Aorta (tissue), 5 donors: Measurements from ENCODE around the gene RPS6KA2. TPM values are rescaled to one million over a fixed set of nuclear protein-coding genes. Genes with fewer than 3 reads are reported as not detected.

Experiments
- ATAC-seq: fragments of 200-7000 bp; cut with Tn5 transposase; one replicate; pipeline ENCODE4 v1.9.1; 2022; ENCODE audit warnings: moderate library complexity; ENCODE audit not compliant: low FRiP score
- DNase-seq, 2 donors: peaks; one replicate each; pipeline ENCODE4 v3.0.0-alpha.2; 2020
- H3K27ac ChIP-seq, 2 donors: one replicate each; pipeline ENCODE4 v1.5.1; 2013; ENCODE audit warnings: low read length in 2 of 2, mild to moderate bottlenecking in 2 of 2, moderate library complexity in 2 of 2, control low read depth in 1 of 2, inconsistent platforms in 1 of 2, low read depth in 1 of 2
- H3K27me3 ChIP-seq, 2 donors: one replicate each; pipeline ENCODE4 v1.6.1; 2013; ENCODE audit warnings: control low read depth in 1 of 2, low read length in 1 of 2, mild to moderate bottlenecking in 1 of 2, moderate library complexity in 1 of 2; ENCODE audit not compliant: insufficient read depth in 2 of 2, control insufficient read depth in 1 of 2
- H3K36me3 ChIP-seq, 2 donors: one replicate each; pipeline ENCODE4 v1.6.1; 2013; ENCODE audit warnings: control low read depth in 1 of 2, low read length in 1 of 2, mild to moderate bottlenecking in 1 of 2; ENCODE audit not compliant: insufficient read depth in 2 of 2, control insufficient read depth in 1 of 2
- H3K4me1 ChIP-seq, 2 donors: one replicate each; pipeline ENCODE4 v1.6.1; 2013; ENCODE audit warnings: low read length in 2 of 2, control low read depth in 1 of 2, mild to moderate bottlenecking in 1 of 2, moderate library complexity in 1 of 2; ENCODE audit not compliant: insufficient read depth in 2 of 2, control insufficient read depth in 1 of 2
- H3K4me3 ChIP-seq, 2 donors: one replicate each; pipeline ENCODE4 v1.5.1; 2013; ENCODE audit warnings: low read length in 2 of 2, control low read depth in 1 of 2, mild to moderate bottlenecking in 1 of 2
- H3K9me3 ChIP-seq: one replicate; pipeline ENCODE4 v1.6.1; 2013; ENCODE audit warnings: mild to moderate bottlenecking, low read length; ENCODE audit not compliant: control insufficient read depth
- WGBS, 2 donors: extraction: QIAGEN DNeasy Blood & Tissue Kit; methylation state at CpG; one replicate each; pipeline ENCODE4 v1.1.7; 2013; 5-methylcytosine and 5-hydroxymethylcytosine counted together
- intact Hi-C, 2 donors: fragments of 100-400 bp; cut with DNase I; formaldehyde crosslinking; loops; one replicate each; pipeline versions ENCODE4 v1.14.2 to v1.15.0; 2022
- polyA plus RNA-seq, 2 donors: library from polyadenylated mRNA; stranded (reverse); fragments of 200-250 nt; gene quantifications; one replicate each; pipeline ENCODE4 v1.2.3, GENCODE V29; 2013
- total RNA-seq, 2 donors: library from RNA; stranded (reverse); fragmentation: NEBNext Ultra II Directional; extraction: Animal tissue kit (Norgen Biotek cat#: 25700); gene quantifications; one replicate each; pipeline ENCODE4 v1.2.1, GENCODE V29; 2021
- donor health status: healthy with polysubstance abuse.
- donor health status: Bipolar disorder and iron deficiency.
- donor health status: DM: no; HTN: no; CAD: no.
- donor health status: DM: no; HTN: no; CAD: no.
- donor health status: DM: yes; HTN: yes; CAD: no.

Gene RPS6KA2
- total and polyA plus RNA-seq, 4 donors, result 24.5 to 52.7 (median 37.3) TPM

DNA sequence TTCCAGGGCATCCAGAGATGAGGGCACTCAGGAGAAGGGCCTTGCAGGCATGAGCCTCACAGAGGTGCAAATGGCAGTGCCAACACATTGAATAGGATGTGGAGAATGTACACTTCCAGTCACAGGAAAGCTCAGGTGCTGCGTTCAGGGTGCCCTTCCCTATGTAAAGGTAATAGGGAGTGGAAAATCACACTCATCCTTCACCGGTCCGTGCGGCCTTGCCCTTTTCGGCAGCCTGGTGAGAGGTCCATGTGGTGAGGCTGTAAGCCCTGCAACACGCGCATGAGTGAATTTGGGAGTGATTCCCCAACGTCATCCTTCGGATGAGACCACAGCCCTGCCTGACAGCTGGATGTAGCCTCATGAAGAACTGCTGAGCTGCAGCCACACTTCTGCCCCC lies 43.0 kb upstream of the RPS6KA2 start:
- ATAC-seq (no peak), DNase-seq (no peak)
- intact Hi-C loops, result no loop called here
- H3K27me3 ChIP-seq, result peaks cover 0 to 1% of the 10 kb centered on the region in 2 donors
- peaks cover 2% of the 10 kb centered on the region for H3K9me3 ChIP-seq
- H3K27ac ChIP-seq, result no peak overlapping the region
- H3K4me3 ChIP-seq, result no peak overlapping the region
- peaks cover 0 to 7% of the 10 kb centered on the region in 2 donors for H3K4me1 ChIP-seq
- no peaks in the 10 kb centered on the region for H3K36me3 ChIP-seq
- WGBS, 2 donors, result 97 to 98% methylated on average over 9 of the region's 9 CpGs

DNA sequence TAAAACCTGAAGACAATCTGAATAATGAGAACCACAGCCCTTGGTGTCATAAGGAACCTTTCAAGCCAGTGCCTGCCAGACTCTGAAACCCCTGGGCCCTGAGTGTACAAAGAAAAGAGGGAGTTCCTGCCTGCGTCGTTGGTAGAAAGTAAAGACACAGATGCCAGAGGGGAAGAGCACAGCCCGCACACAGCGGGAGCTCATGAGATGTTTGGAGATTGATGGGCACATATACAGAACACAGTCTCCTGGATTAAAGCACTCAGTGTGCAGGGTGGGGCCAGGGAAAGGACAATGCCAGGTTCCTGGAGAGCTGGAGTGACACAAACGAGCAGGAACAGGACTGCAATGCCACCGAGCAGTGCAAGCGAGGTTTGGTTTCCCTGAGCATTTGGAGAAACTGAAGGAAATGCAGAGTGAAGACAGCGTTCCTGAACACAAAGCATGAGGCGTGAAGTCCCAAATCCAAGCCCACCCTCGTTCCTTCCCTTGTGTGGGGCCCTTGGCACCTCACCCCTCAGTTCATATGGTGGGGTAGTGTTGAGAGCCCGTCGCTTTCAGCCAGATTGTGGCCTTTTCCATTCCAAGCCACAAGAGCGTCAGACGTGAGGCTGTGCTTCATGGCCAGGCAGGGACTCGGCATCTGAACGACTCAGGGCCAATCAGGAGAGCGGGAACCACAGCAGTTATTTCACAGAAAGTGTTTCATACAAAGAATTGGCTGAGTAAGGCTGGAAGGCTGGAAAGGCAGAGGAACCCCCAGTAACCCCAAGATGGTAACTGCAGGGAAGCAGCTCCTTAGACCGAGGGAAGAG lies 41.0 kb upstream of the RPS6KA2 start:
- H3K9me3 ChIP-seq, result peaks cover 2% of the 10 kb centered on the region
- H3K27ac ChIP-seq, result no peak overlapping the region
- H3K4me3 ChIP-seq, result no peak overlapping the region
- peaks cover 0 to under 1% of the 10 kb centered on the region in 2 donors for H3K4me1 ChIP-seq
- H3K36me3 ChIP-seq, result no peaks in the 10 kb centered on the region
- WGBS, 2 donors, result 70 to 82% methylated on average over 18 of the region's 18 CpGs
- no peak for ATAC-seq
- intact Hi-C loops, result no loop called here
- DNase-seq, result no peak
- peaks cover 0 to 1% of the 10 kb centered on the region in 2 donors for H3K27me3 ChIP-seq

DNA sequence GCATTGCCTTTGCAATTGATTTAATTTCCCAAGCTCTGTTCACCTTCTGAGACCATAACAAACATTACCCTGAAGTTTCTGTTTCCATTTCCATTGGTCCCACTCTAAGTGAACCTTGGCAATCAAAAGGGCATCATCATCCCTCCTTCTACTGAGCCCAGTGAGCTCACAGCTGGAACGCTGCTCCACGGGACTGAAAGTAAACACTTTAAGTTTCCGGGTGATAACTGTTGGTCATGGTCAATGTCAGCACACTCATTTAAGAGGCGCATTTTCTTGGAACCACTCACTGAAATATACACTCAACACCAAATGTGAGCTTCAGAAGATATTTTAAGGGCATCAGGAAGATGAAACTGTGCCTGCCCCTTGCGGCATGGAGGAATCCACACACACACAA lies 37.1 kb upstream of the RPS6KA2 start:
- WGBS, 2 donors, result 20 to 28% methylated on average over 5 of the region's 5 CpGs
- no peaks in the 10 kb centered on the region for H3K9me3 ChIP-seq
- DNase-seq, result no peak
- H3K36me3 ChIP-seq, result no peaks in the 10 kb centered on the region
- no peaks in the 10 kb centered on the region for H3K4me1 ChIP-seq
- H3K27ac ChIP-seq, result no peak overlapping the region
- intact Hi-C loops, result no loop called here
- H3K27me3 ChIP-seq, result no peaks in the 10 kb centered on the region
- ATAC-seq, result no peak
- no peak overlapping the region for H3K4me3 ChIP-seq

DNA sequence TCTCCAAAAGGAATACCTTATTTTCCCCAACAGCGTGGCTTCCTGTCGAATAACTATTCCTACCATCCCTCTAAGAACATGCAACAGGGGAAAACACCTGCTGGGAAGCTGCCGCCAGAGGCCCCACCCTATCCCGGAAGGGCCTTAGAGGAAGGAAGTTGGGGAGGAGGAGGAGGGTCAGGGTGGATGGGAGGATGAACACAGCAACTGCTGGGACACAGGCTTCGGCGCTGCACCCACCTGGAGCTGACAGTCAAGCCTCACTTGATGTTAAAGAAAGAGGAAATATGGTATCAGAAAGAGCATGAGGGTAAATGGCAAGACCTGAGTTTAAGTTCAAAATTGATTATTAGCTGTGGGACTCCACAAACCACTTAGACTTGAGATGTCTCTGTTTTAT lies 36.5 kb upstream of the RPS6KA2 start:
- no peak for ATAC-seq

DNA sequence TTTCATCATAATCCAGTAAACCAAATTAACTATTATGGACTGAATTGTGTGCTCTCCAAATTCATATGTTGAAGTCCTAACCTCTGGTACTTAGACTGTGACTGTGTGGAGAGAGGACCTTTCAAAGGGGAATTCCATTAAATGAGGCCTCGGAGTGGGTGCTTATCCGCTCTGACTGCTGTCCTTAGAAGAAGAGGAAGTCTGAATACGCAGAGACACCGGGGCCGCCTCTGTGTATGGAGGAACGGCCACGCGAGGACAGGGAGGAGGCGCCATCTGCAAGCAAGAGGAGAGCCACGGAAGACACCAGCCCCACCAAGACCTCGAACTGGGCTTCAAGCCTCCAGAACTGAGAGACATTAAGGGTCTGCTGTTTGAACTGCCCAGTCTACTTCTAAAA lies 35.6 kb upstream of the RPS6KA2 start:
- Histone ChIP-seq H3K4me3 (no peak overlapping the region), H3K36me3 (no peaks in the 10 kb centered on the region), H3K27ac (no peak overlapping the region), H3K27me3 (no peaks in the 10 kb centered on the region), H3K9me3 (no peaks in the 10 kb centered on the region), H3K4me1 (no peaks in the 10 kb centered on the region)
- intact Hi-C loops, result no loop called here
- WGBS, 2 donors, result 92 to 96% methylated on average over 11 of the region's 11 CpGs
- no peak for DNase-seq
- ATAC-seq, result no peak

More for the DNA sequence above, 36.5 kb upstream of the RPS6KA2 start:
- H3K27ac ChIP-seq, result no peak overlapping the region
- intact Hi-C loops, result no loop called here
- H3K9me3 ChIP-seq, result no peaks in the 10 kb centered on the region
- no peak overlapping the region for H3K4me3 ChIP-seq
- no peak for DNase-seq
- no peaks in the 10 kb centered on the region for H3K4me1 ChIP-seq
- 80 to 86% methylated on average over 6 of the region's 6 CpGs for WGBS, 2 donors
- H3K36me3 ChIP-seq, result no peaks in the 10 kb centered on the region
- H3K27me3 ChIP-seq, result no peaks in the 10 kb centered on the region

DNA sequence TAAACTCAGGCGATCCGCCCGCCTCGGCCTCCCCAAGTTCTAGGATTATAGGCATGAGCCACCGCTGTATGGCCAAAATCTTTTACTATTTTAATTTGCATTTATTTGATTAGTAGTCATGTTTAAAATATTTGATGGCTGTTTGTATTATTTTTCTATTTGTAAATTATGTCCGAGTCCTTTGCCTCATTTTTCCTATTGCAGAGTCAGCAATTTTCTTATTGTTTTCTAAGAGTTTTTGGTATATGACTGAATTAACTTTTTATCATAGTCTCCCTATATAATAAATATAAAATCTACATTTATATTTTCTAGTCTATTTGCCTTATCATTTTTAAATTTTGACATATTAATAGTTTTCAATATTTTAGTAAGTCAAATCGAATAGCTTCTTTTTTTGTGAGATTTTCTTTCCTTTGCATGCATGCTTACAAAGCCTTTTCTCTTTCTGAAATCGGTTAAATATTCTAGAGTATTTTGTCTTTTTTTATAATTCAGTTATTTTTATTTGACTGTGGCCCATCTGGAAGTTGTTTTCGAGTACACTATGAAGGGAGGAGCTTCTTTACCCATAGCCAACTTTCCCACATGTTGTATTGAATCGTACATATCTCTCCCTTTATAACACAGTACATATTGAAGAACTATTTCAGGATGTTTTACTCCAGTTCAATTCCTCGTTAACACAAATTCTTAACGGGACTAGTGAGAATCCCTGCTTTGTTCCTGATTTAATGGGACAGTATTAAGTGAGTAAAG lies 34.5 kb upstream of the RPS6KA2 start:
- Histone ChIP-seq H3K27ac (no peak overlapping the region), H3K4me1 (no peaks in the 10 kb centered on the region), H3K9me3 (no peaks in the 10 kb centered on the region), H3K36me3 (no peaks in the 10 kb centered on the region), H3K4me3 (no peak overlapping the region), H3K27me3 (no peaks in the 10 kb centered on the region)
- ATAC-seq, result no peak
- WGBS, 2 donors, result 93 to 94% methylated on average over 12 of the region's 12 CpGs
- no peak for DNase-seq
- intact Hi-C loops, result no loop called here

DNA sequence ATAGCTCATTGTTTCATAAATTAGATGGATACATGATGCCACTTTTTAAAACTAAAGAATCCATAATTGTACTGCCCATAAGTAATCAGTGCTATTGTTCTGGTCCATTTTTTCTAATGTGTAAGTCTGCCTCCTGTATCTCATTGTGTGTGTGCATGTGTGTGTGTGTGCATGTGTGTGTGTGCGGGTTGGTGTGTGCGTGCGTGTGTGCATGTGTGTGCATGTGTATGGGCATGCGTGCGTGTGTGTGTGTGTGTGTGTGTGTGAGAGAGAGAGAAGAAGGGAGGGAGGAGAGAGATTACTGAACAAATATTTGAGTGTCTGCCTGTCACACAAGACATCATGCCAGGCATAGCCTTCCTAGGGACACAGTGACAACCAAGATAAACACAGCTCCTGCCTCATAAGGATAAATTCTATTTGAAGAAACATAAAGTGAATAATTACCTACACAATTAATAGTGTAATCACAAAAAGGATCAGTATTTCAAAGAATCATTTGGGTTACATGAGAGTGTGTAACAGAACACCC lies 33.2 kb upstream of the RPS6KA2 start:
- WGBS, 2 donors, result 80 to 81% methylated on average over 5 of the region's 5 CpGs
- H3K27ac ChIP-seq, result no peak overlapping the region
- H3K4me1 ChIP-seq, result no peaks in the 10 kb centered on the region
- no peak overlapping the region for H3K4me3 ChIP-seq
- no peaks in the 10 kb centered on the region for H3K9me3 ChIP-seq
- DNase-seq, result no peak
- H3K27me3 ChIP-seq, result no peaks in the 10 kb centered on the region
- no peaks in the 10 kb centered on the region for H3K36me3 ChIP-seq
- no peak for ATAC-seq
- intact Hi-C loops, result no loop called here

DNA sequence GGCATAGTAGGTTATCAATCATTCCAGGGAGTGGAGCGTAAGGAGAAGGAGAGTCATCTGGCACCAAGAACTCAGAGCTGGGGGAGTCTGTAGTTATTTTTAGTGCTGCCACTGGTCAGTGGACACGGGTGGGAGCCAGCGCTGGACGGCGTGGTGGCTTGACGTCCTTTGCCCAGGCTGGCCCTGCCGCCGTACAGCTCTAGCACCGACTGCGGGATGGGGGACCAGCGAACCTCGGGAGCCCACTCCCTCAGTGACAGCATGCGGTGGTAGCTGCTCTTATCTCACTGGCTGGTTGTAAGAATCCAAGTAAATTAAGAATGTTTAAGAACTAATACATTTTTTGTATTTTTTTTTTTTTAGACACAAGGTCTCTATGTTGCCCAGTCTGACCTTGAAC lies 32.5 kb upstream of the RPS6KA2 start:
- H3K4me3 ChIP-seq, result no peak overlapping the region
- DNase-seq (no peak), ATAC-seq (no peak)
- no peaks in the 10 kb centered on the region for H3K27me3 ChIP-seq
- no peak overlapping the region for H3K27ac ChIP-seq
- no peaks in the 10 kb centered on the region for H3K4me1 ChIP-seq
- H3K36me3 ChIP-seq, result no peaks in the 10 kb centered on the region
- intact Hi-C loops, result no loop called here
- H3K9me3 ChIP-seq, result no peaks in the 10 kb centered on the region
- 74 to 76% methylated on average over 13 of the region's 13 CpGs for WGBS, 2 donors
